H9 (cell line): ENCODE measurements around the gene AURKA. TPM values are rescaled to one million over a fixed set of nuclear protein-coding genes. Genes with fewer than 3 reads are reported as not detected.

Experiments used
- DNase-seq: peaks from one replicate; pipeline ENCODE4 v3.0.0-alpha.2; 2017
- H2AFZ ChIP-seq: one replicate; pipeline ENCODE4 v1.6.1; 2013; ENCODE audit warnings: mild to moderate bottlenecking, low read length, control low read depth, moderate library complexity
- H2AK5ac ChIP-seq: 2 replicates; pipeline ENCODE4 v1.6.1; 2013; ENCODE audit warnings: low read length, control low read depth, mixed read lengths; ENCODE audit not compliant: insufficient read length
- H2BK120ac ChIP-seq: one replicate; pipeline ENCODE4 v1.6.1; 2013; ENCODE audit warnings: low read depth, mild to moderate bottlenecking, low read length, control low read depth, inconsistent platforms; ENCODE audit not compliant: poor library complexity, severe bottlenecking
- H2BK12ac ChIP-seq: 2 replicates; pipeline ENCODE4 v1.6.1; 2013; ENCODE audit warnings: low read length, control low read depth, mixed read lengths, low read depth; ENCODE audit not compliant: insufficient read length
- H2BK15ac ChIP-seq: 2 replicates; pipeline ENCODE4 v1.6.1; 2013; ENCODE audit warnings: low read depth, low read length, control low read depth
- H2BK20ac ChIP-seq: one replicate; pipeline ENCODE4 v1.6.1; 2013; ENCODE audit warnings: low read depth, mild to moderate bottlenecking, low read length, control low read depth, inconsistent platforms; ENCODE audit not compliant: poor library complexity, severe bottlenecking
- H2BK5ac ChIP-seq: 2 replicates; pipeline ENCODE4 v1.6.1; 2013; ENCODE audit warnings: low read length, control low read depth, mixed read lengths; ENCODE audit not compliant: insufficient read length
- H3K14ac ChIP-seq: 2 replicates; pipeline ENCODE4 v1.6.1; 2013; ENCODE audit warnings: low read length, control low read depth; ENCODE audit not compliant: insufficient read depth
- H3K18ac ChIP-seq: 2 replicates; pipeline ENCODE4 v1.6.1; 2013; ENCODE audit warnings: low read depth, mild to moderate bottlenecking, mixed read lengths, low read length, control low read depth; ENCODE audit not compliant: insufficient read length
- H3K23ac ChIP-seq: 2 replicates; pipeline ENCODE4 v1.6.1; 2013; ENCODE audit warnings: low read length, control low read depth, mixed read lengths, low read depth; ENCODE audit not compliant: insufficient read length
- H3K23me2 ChIP-seq: 2 replicates; pipeline ENCODE4 v1.6.1; 2013; ENCODE audit warnings: low read depth, mild to moderate bottlenecking, mixed read lengths, low read length, control low read depth; ENCODE audit not compliant: insufficient read length, poor library complexity, severe bottlenecking
- H3K27ac ChIP-seq: 2 replicates; pipeline ENCODE4 v1.5.1; 2013; ENCODE audit warnings: low read length, control low read depth, mixed read lengths, low read depth; ENCODE audit not compliant: insufficient read length
- H3K27me3 ChIP-seq: 2 replicates; pipeline ENCODE4 v1.6.1; 2013; ENCODE audit warnings: low read length, control low read depth, inconsistent platforms; ENCODE audit not compliant: insufficient read depth
- H3K4ac ChIP-seq: 2 replicates; pipeline ENCODE4 v1.6.1; 2013; ENCODE audit warnings: low read depth, mild to moderate bottlenecking, control low read depth, inconsistent platforms, low read length, moderate library complexity
- H3K4me1 ChIP-seq: 2 replicates; pipeline ENCODE4 v1.6.1; 2013; ENCODE audit warnings: low read length, control low read depth, inconsistent platforms; ENCODE audit not compliant: insufficient read depth
- H3K4me2 ChIP-seq: 2 replicates; pipeline ENCODE4 v1.6.1; 2013; ENCODE audit warnings: low read length, control low read depth, mixed read lengths; ENCODE audit not compliant: insufficient read length, insufficient read depth
- H3K56ac ChIP-seq: 2 replicates; pipeline ENCODE4 v1.6.1; 2013; ENCODE audit warnings: low read depth, mild to moderate bottlenecking, mixed read lengths, low read length, control low read depth; ENCODE audit not compliant: insufficient read length
- H3K79me1 ChIP-seq: 2 replicates; pipeline ENCODE4 v1.6.1; 2013; ENCODE audit warnings: low read depth, mild to moderate bottlenecking, moderate library complexity, low read length, control low read depth, inconsistent platforms; ENCODE audit not compliant: insufficient read depth, poor library complexity, severe bottlenecking
- H3K79me2 ChIP-seq: 2 replicates; pipeline ENCODE4 v1.6.1; 2013; ENCODE audit warnings: low read length, control low read depth, inconsistent platforms; ENCODE audit not compliant: insufficient read depth
- H3K9ac ChIP-seq: 2 replicates; pipeline ENCODE4 v1.6.1; 2013; ENCODE audit warnings: low read length, control low read depth, mixed read lengths; ENCODE audit not compliant: insufficient read length; ENCODE audit errors: extremely low read depth
- H3K9me3 ChIP-seq: one replicate; pipeline ENCODE4 v1.6.1; 2013; ENCODE audit warnings: low read depth, low read length, inconsistent platforms; ENCODE audit not compliant: control insufficient read depth
- H3T11ph ChIP-seq: one replicate; pipeline ENCODE4 v1.6.1; 2013; ENCODE audit warnings: mild to moderate bottlenecking, low read length, control low read depth, inconsistent platforms
- H4K20me1 ChIP-seq: one replicate; pipeline ENCODE4 v1.6.1; 2013; ENCODE audit not compliant: control insufficient read depth, insufficient read length, insufficient read depth
- H4K5ac ChIP-seq: 2 replicates; pipeline ENCODE4 v1.6.1; 2013; ENCODE audit warnings: low read depth, mild to moderate bottlenecking, mixed read lengths, low read length, control low read depth; ENCODE audit not compliant: insufficient read length
- H4K8ac ChIP-seq: replicated peaks from 2 replicates; pipeline ENCODE4 v1.6.1; 2013; ENCODE audit warnings: low read length, control low read depth, mixed read lengths, low read depth; ENCODE audit not compliant: insufficient read length
- H4K91ac ChIP-seq: 2 replicates; pipeline ENCODE4 v1.6.1; 2013; ENCODE audit warnings: low read depth, mild to moderate bottlenecking, moderate library complexity, mixed read lengths, low read length, control low read depth; ENCODE audit not compliant: insufficient read length
- H3K27ac Mint-ChIP-seq, 3 experiments: 2 replicates in 2 of 3; 3 replicates in 1 of 3; pipeline ENCODE4 v1.8.0; 2020 to 2021; ENCODE audit warnings: mixed read lengths in 3 of 3, mild to moderate bottlenecking in 1 of 3, moderate library complexity in 1 of 3
- H3K27me3 Mint-ChIP-seq: 2 replicates; pipeline ENCODE4 v1.8.0; 2021; ENCODE audit warnings: low read depth, mild to moderate bottlenecking, moderate library complexity, mixed read lengths
- H3K36me3 Mint-ChIP-seq, 3 experiments: 2 replicates in 2 of 3; 3 replicates in 1 of 3; pipeline ENCODE4 v1.8.0; 2020 to 2021; ENCODE audit warnings: low read depth in 3 of 3, mixed read lengths in 3 of 3; ENCODE audit not compliant: insufficient read depth in 1 of 3
- H3K4me1 Mint-ChIP-seq, 2 experiments: 2 replicates each; pipeline ENCODE4 v1.8.0; 2020; ENCODE audit warnings: mixed read lengths in 2 of 2
- H3K4me3 Mint-ChIP-seq, 2 experiments: 2 replicates in 1 of 2; 3 replicates in 1 of 2; pipeline ENCODE4 v1.8.0; 2020 to 2021; ENCODE audit warnings: mild to moderate bottlenecking in 2 of 2, mixed read lengths in 2 of 2, moderate library complexity in 1 of 2
- H3K9me3 Mint-ChIP-seq, 2 experiments: 2 replicates in 1 of 2; 3 replicates in 1 of 2; pipeline ENCODE4 v1.8.0; 2020; ENCODE audit warnings: mild to moderate bottlenecking in 2 of 2, mixed read lengths in 2 of 2, moderate library complexity in 1 of 2
- WGBS: extraction: QIAGEN DNeasy Blood & Tissue Kit; methylation state at CpG from one replicate; pipeline ENCODE4 v1.1.7; 2013; ENCODE audit warnings: missing lambda C conversion rate, low lambda C conversion rate, mixed read lengths; ENCODE audit not compliant: insufficient read length; ENCODE audit errors: extremely low coverage; 5-methylcytosine and 5-hydroxymethylcytosine counted together
- total RNA-seq: library from RNA; stranded (reverse); gene quantifications from 2 replicates; pipeline ENCODE4 v1.2.1, GENCODE V29; 2021
- TF ChIP-seq, protein P1 (sequence below): fragments of 200-600 bp; sonication (generic); conservative IDR thresholded peaks from 3 replicates; pipeline ENCODE4 v1.8.0; 2021; ENCODE audit warnings: antibody characterized with exemption, mild to moderate bottlenecking

AURKA gene
- total RNA-seq, 1 experiment from 2014 or later: 86.8 TPM

DNA sequence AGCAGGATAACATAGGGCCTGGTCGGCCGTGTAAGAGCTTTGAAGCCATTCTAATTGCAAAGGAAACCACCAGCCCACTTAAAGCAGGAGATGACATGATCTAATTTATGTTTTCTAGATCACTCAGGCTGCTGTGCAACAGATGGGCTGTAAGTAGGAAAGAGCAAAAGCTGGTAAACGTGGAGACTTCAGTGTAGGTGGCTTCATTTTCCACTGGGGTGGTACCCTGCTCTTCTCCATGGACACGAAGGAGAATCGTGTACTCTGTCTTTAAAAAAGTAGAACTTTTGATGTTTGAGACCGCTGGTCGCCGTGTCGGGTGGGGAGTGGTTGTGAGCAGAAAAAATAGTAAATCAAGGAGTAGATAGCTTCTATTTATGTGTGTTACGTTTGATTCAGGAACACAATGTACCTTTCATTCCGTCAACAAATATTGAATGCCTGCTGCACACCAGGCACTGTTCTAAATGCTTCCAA, 26.4 kb upstream of the AURKA start:
- Histone ChIP-seq H3K9me3 (no peaks in the 10 kb centered on the region), H3K18ac (no peak overlapping the region), H2AK5ac (no peak overlapping the region), H3K4me2 (no peak overlapping the region), H3K4me1 (no peaks in the 10 kb centered on the region; the same call in 1 of the 2 replicates), H4K20me1 (no peaks in the 10 kb centered on the region), H4K8ac (no peak overlapping the region), H4K91ac (no peak overlapping the region), H3K23ac (no peak overlapping the region), H3K4ac (no peak overlapping the region), H3K27me3 (no peaks in the 10 kb centered on the region; the same call in 1 of the 2 replicates), H3K14ac (no peak overlapping the region), H3K79me1 (no peaks in the 10 kb centered on the region), H2BK120ac (no peak overlapping the region), H2BK5ac (no peak overlapping the region), H2BK20ac (no peak overlapping the region), H3K23me2 (no peaks in the 10 kb centered on the region), H3K56ac (no peak overlapping the region), H2AFZ (no peak overlapping the region), H2BK12ac (no peak overlapping the region), H3K9ac (no peak overlapping the region), H3K27ac (no peak overlapping the region), H3K79me2 (no peaks in the 10 kb centered on the region), H4K5ac (no peak overlapping the region), H3T11ph (no peak overlapping the region), H2BK15ac (no peak overlapping the region)
- H3K27ac Mint-ChIP-seq: no peak overlapping the region
- no peak for DNase-seq
- H3K27me3 Mint-ChIP-seq: peaks cover 48% of the 10 kb centered on the region
- TF ChIP-seq, protein P1, sequence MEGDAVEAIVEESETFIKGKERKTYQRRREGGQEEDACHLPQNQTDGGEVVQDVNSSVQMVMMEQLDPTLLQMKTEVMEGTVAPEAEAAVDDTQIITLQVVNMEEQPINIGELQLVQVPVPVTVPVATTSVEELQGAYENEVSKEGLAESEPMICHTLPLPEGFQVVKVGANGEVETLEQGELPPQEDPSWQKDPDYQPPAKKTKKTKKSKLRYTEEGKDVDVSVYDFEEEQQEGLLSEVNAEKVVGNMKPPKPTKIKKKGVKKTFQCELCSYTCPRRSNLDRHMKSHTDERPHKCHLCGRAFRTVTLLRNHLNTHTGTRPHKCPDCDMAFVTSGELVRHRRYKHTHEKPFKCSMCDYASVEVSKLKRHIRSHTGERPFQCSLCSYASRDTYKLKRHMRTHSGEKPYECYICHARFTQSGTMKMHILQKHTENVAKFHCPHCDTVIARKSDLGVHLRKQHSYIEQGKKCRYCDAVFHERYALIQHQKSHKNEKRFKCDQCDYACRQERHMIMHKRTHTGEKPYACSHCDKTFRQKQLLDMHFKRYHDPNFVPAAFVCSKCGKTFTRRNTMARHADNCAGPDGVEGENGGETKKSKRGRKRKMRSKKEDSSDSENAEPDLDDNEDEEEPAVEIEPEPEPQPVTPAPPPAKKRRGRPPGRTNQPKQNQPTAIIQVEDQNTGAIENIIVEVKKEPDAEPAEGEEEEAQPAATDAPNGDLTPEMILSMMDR: no peak
- H3K4me3 Mint-ChIP-seq: no peak overlapping the region
- no CpG with 5 or more reads among the region's 11 CpGs for WGBS
- H3K9me3 Mint-ChIP-seq: no peaks in the 10 kb centered on the region
- peaks cover 9 to 10% of the 10 kb centered on the region in 2 experiments for H3K4me1 Mint-ChIP-seq
- no peaks in the 10 kb centered on the region for H3K36me3 Mint-ChIP-seq
